HepG2 (cell line): ENCODE results near the gene NOX4.

Experiments used
- FOXP1 ChIP-seq, 2 experiments: fragments of 450-650 bp in 1 of 2; IDR thresholded peaks; 2 replicates each; pipeline ENCODE4 v1.6.1; 2017 to 2018; ENCODE audit warnings: antibody characterized with exemption in 1 of 2
- HMG20B ChIP-seq: conservative IDR thresholded peaks from 2 replicates; pipeline ENCODE4 v1.6.1; 2016; ENCODE audit warnings: missing genetic modification reagents, missing compliant biosample characterization
- HNRNPH1 ChIP-seq: fragments of 200-400 bp; formaldehyde crosslinking; optimal IDR thresholded peaks from 2 replicates; pipeline ENCODE3; 2017; ENCODE audit warnings: mild to moderate bottlenecking, low read depth, low read length
- KDM1A ChIP-seq: IDR thresholded peaks from 2 replicates; pipeline ENCODE4 v1.6.1; 2016; ENCODE audit warnings: missing compliant biosample characterization
- RFX5 ChIP-seq: IDR thresholded peaks from 2 replicates; pipeline ENCODE4 v1.6.1; 2011; ENCODE audit warnings: low read depth, low read length, improper control_type of control experiment
- TBP ChIP-seq: sonication (generic); formaldehyde crosslinking; IDR thresholded peaks from 2 replicates; pipeline ENCODE4 v1.5.0; 2020; ENCODE audit warnings: missing genetic modification reagents
- ZEB1 ChIP-seq: IDR thresholded peaks from 2 replicates; pipeline ENCODE4 v1.6.1; 2012; ENCODE audit warnings: mild to moderate bottlenecking, low read depth, inconsistent platforms; ENCODE audit not compliant: insufficient replicate concordance
- ZNF841 ChIP-seq: sonication (generic); formaldehyde crosslinking; IDR thresholded peaks from 2 replicates; pipeline ENCODE4 v1.8.1; 2023; ENCODE audit warnings: missing genetic modification reagents, borderline replicate concordance
- TF ChIP-seq, protein P1 (sequence below), 2 experiments: fragments of 450-650 bp in 1 of 2; sonication (generic) in 1 of 2; formaldehyde crosslinking in 1 of 2; IDR thresholded peaks; 2 replicates each; pipeline versions ENCODE4 v1.6.1 to v1.8.0; 2016 to 2022; ENCODE audit warnings: antibody characterized with exemption in 1 of 2, mild to moderate bottlenecking in 1 of 2, missing genetic modification reagents in 1 of 2
- TF ChIP-seq, protein P2 (sequence below): IDR thresholded peaks from 2 replicates; pipeline ENCODE4 v1.6.1; 2012; ENCODE audit warnings: low read length, improper control_type of control experiment

DNA sequence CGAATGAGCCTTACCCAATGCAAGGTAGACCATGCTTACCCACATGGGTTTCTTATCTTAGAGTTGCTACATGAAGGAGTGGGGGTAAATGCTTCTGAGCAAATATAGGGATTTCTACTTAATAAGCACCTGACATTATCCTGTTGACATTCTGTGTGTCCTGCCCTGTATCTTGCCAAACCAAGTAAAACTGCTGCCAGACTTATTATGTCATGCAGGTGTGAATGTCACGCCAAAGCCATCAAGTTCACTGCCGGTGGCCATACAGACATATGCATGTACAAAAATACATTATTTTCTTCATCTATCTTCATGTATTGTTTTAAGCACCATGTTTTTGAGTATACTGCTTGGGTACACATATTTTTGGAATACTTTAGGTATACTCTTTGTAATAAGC lies 70.2 kb downstream of the NOX4 start:
- TF ChIP-seq ZEB1 = no peak
- TF ChIP-seq KDM1A (CRISPR knock-in tag) = no peak
- no peak for TF ChIP-seq FOXP1 (IDR thresholded peaks at IDR 0.05)
- TF ChIP-seq FOXP1 (CRISPR knock-in tag; IDR thresholded peaks at IDR 0.05) = no peak
- no peak for TF ChIP-seq TBP (CRISPR knock-in tag)
- TF ChIP-seq HNRNPH1 = no peak
- TF ChIP-seq, protein P1, sequence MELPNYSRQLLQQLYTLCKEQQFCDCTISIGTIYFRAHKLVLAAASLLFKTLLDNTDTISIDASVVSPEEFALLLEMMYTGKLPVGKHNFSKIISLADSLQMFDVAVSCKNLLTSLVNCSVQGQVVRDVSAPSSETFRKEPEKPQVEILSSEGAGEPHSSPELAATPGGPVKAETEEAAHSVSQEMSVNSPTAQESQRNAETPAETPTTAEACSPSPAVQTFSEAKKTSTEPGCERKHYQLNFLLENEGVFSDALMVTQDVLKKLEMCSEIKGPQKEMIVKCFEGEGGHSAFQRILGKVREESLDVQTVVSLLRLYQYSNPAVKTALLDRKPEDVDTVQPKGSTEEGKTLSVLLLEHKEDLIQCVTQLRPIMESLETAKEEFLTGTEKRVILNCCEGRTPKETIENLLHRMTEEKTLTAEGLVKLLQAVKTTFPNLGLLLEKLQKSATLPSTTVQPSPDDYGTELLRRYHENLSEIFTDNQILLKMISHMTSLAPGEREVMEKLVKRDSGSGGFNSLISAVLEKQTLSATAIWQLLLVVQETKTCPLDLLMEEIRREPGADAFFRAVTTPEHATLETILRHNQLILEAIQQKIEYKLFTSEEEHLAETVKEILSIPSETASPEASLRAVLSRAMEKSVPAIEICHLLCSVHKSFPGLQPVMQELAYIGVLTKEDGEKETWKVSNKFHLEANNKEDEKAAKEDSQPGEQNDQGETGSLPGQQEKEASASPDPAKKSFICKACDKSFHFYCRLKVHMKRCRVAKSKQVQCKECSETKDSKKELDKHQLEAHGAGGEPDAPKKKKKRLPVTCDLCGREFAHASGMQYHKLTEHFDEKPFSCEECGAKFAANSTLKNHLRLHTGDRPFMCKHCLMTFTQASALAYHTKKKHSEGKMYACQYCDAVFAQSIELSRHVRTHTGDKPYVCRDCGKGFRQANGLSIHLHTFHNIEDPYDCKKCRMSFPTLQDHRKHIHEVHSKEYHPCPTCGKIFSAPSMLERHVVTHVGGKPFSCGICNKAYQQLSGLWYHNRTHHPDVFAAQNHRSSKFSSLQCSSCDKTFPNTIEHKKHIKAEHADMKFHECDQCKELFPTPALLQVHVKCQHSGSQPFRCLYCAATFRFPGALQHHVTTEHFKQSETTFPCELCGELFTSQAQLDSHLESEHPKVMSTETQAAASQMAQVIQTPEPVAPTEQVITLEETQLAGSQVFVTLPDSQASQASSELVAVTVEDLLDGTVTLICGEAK (IDR thresholded peaks at IDR 0.05) = no peak
- TF ChIP-seq, protein P1 (CRISPR knock-in tag; IDR thresholded peaks at IDR 0.05) = no peak
- no peak for TF ChIP-seq RFX5
- TF ChIP-seq, protein P2, sequence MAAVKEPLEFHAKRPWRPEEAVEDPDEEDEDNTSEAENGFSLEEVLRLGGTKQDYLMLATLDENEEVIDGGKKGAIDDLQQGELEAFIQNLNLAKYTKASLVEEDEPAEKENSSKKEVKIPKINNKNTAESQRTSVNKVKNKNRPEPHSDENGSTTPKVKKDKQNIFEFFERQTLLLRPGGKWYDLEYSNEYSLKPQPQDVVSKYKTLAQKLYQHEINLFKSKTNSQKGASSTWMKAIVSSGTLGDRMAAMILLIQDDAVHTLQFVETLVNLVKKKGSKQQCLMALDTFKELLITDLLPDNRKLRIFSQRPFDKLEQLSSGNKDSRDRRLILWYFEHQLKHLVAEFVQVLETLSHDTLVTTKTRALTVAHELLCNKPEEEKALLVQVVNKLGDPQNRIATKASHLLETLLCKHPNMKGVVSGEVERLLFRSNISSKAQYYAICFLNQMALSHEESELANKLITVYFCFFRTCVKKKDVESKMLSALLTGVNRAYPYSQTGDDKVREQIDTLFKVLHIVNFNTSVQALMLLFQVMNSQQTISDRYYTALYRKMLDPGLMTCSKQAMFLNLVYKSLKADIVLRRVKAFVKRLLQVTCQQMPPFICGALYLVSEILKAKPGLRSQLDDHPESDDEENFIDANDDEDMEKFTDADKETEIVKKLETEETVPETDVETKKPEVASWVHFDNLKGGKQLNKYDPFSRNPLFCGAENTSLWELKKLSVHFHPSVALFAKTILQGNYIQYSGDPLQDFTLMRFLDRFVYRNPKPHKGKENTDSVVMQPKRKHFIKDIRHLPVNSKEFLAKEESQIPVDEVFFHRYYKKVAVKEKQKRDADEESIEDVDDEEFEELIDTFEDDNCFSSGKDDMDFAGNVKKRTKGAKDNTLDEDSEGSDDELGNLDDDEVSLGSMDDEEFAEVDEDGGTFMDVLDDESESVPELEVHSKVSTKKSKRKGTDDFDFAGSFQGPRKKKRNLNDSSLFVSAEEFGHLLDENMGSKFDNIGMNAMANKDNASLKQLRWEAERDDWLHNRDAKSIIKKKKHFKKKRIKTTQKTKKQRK = no peak
- no peak for TF ChIP-seq HMG20B (CRISPR knock-in tag)
- TF ChIP-seq ZNF841 (CRISPR knock-in tag) = no peak
